Kidney epithelial cell (primary cell): Measurements from ENCODE around the gene SLC29A3. TPM values are rescaled to one million over a fixed set of nuclear protein-coding genes. Genes with fewer than 3 reads are reported as not detected.

ENCODE experiments used
- DNase-seq: peaks from one replicate; pipeline ENCODE4 v3.0.0-alpha.2; 2010; ENCODE audit warnings: low read depth
- H3K27me3 ChIP-seq: 2 replicates; pipeline ENCODE4 v1.6.0; 2011; ENCODE audit warnings: low read length; ENCODE audit not compliant: control insufficient read depth, insufficient read depth
- H3K36me3 ChIP-seq: 2 replicates; pipeline ENCODE4 v1.5.1; 2011; ENCODE audit warnings: low read length; ENCODE audit not compliant: control insufficient read depth, insufficient read depth
- H3K4me3 ChIP-seq: 2 replicates; pipeline ENCODE4 v1.5.1; 2011; ENCODE audit warnings: low read depth, mild to moderate bottlenecking, control low read depth, low read length
- total RNA-seq: library from RNA; depleted of rRNA; stranded (reverse); fragments of >200 nt; gene quantifications from 2 replicates; pipeline ENCODE4 v1.2.3, GENCODE V29; 2015
- TF ChIP-seq, protein P1 (sequence below): IDR thresholded peaks from 2 replicates; pipeline ENCODE4 v1.5.1; 2011; ENCODE audit warnings: mild to moderate bottlenecking, moderate library complexity, low read length, control low read depth, inconsistent platforms; ENCODE audit not compliant: insufficient read depth, poor library complexity, severe bottlenecking

The SLC29A3 gene
- total RNA-seq, 1 donor from 2014 or later, result 3.6 TPM

GRCh38 chr10:71333129-71333887 lies 14.2 kb downstream of the SLC29A3 start:
- H3K4me3 ChIP-seq, result no peak overlapping the region
- no peaks in the 10 kb centered on the region for H3K36me3 ChIP-seq
- no peak for DNase-seq
- H3K27me3 ChIP-seq, result no peaks in the 10 kb centered on the region
- TF ChIP-seq, protein P1, sequence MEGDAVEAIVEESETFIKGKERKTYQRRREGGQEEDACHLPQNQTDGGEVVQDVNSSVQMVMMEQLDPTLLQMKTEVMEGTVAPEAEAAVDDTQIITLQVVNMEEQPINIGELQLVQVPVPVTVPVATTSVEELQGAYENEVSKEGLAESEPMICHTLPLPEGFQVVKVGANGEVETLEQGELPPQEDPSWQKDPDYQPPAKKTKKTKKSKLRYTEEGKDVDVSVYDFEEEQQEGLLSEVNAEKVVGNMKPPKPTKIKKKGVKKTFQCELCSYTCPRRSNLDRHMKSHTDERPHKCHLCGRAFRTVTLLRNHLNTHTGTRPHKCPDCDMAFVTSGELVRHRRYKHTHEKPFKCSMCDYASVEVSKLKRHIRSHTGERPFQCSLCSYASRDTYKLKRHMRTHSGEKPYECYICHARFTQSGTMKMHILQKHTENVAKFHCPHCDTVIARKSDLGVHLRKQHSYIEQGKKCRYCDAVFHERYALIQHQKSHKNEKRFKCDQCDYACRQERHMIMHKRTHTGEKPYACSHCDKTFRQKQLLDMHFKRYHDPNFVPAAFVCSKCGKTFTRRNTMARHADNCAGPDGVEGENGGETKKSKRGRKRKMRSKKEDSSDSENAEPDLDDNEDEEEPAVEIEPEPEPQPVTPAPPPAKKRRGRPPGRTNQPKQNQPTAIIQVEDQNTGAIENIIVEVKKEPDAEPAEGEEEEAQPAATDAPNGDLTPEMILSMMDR, result no peak

GRCh38 chr10:71334221-71334791 lies 15.2 kb downstream of the SLC29A3 start:
- no peaks in the 10 kb centered on the region for H3K36me3 ChIP-seq
- DNase-seq, result no peak
- H3K4me3 ChIP-seq, result no peak overlapping the region
- H3K27me3 ChIP-seq, result no peaks in the 10 kb centered on the region
- TF ChIP-seq, protein P1, result no peak

GRCh38 chr10:71335173-71335708 lies 16.2 kb downstream of the SLC29A3 start:
- H3K4me3 ChIP-seq, result no peak overlapping the region
- H3K36me3 ChIP-seq, result no peaks in the 10 kb centered on the region
- no peak for DNase-seq
- H3K27me3 ChIP-seq, result no peaks in the 10 kb centered on the region
- TF ChIP-seq, protein P1, result no peak

DNA sequence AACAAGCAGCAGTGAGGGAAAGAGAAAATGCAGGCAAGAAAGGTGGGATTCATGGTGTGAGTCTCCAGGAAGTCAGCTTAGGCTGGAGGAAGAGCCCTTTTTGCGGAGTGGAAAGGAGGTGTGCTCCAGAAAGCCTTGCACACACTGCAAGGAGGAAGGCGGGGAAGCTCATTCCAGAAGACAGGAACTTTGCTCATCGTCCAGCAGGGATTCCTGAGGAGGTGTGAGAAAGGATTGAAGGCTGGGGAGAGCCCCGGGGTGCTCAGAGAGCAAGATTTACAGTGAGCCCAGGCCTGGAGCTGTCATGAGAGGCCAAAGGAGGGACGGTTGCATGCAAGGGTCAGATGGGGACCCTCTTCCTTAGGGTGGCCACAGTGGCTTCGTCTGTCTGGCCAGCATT lies 17.6 kb downstream of the SLC29A3 start:
- no peak for DNase-seq
- no peaks in the 10 kb centered on the region for H3K27me3 ChIP-seq
- no peaks in the 10 kb centered on the region for H3K36me3 ChIP-seq
- H3K4me3 ChIP-seq, result no peak overlapping the region
- TF ChIP-seq, protein P1, result no peak

DNA sequence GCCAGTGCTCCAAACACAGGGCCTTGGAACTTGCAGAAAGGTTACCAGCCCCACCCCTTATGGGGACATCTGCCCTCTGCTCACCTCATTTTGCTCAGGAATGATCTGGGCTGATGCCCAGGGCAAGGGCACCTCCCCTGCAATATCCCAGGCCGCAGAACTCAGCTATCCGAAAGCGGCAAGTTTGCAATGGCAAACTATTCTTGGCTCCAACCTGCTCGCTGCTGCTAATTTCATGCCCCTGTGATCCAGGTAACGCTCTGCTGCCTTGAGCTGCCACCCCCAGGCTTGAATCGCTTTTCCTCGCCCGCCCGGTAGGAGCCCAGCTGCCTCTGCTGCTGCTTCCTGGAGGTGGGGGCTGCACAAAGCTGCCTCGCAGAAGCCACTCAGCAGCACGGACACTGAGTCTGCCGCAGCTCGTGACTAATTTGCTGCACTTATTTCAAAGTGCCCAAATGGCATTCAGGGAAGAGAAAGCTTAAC lies 18.2 kb downstream of the SLC29A3 start:
- Histone ChIP-seq H3K4me3 (no peak overlapping the region), H3K27me3 (no peaks in the 10 kb centered on the region), H3K36me3 (no peaks in the 10 kb centered on the region)
- DNase-seq, result peak; percentile 56
- TF ChIP-seq, protein P1, result no peak
